ENCODE measurements around the gene CCDC28A. TPM values are rescaled to one million over a fixed set of nuclear protein-coding genes. Genes with fewer than 3 reads are reported as not detected.
A peak's percentile ranks its signal among the peaks of the same experiment; 100 is the strongest.

The CCDC28A gene
- total RNA-seq (2022), result 9.8 and 12.1 TPM in 2 replicates
- Bru-seq, nascent RNA, result percentile 51 among the genes with signal in this experiment
- percentile 55 among the genes with signal in this experiment for BruChase-seq, experiment 1, labeled RNA remaining after a 6-hour chase
- BruChase-seq, experiment 2, labeled RNA remaining after a 2-hour chase, result percentile 50 among the genes with signal in this experiment
- long read RNA-seq, transcript CCDC28A-202 (6 exons, 1,505 nt), result major isoform, 27 of 33 reads
- long read RNA-seq, partial matches to known transcripts, result 3 of 33 reads
- long read RNA-seq, other reads (novel, unspliced or antisense), result 3 of 33 reads

- TSS peak; percentile 65 for BruUV-seq (replicated peaks)
- CTCF ChIA-PET, result interaction anchor here (0.7 kb wide), 1 partner anchor 1436 kb away, joined by 4 read pairs; no protein-coding TSS in a partner anchor
- DNase-seq, result peak; percentile 82
- Mint-ChIP-seq H3K9me3 (ENCODE audit: low read depth, unreplicated experiment) (no peaks in the 10 kb centered on the region), H3K4me3 (ENCODE audit: low read depth, unreplicated experiment) (peak within 1 kb of the TSS; percentile 95), H3K36me3 (ENCODE audit: insufficient read depth, unreplicated experiment) (peaks cover 12% of the 10 kb centered on the region), H3K27me3 (ENCODE audit: unreplicated experiment) (no peaks in the 10 kb centered on the region), H3K27ac (ENCODE audit: unreplicated experiment) (peak within 1 kb of the TSS; percentile 99), H3K4me1 (ENCODE audit: low read depth, unreplicated experiment) (no peaks in the 10 kb centered on the region)
- intact Hi-C loops (cut with micrococcal nuclease; ENCODE audit: unreplicated experiment), result loop anchor here (10.0 kb wide), 1 partner anchor 349 kb away; no protein-coding TSS in a partner anchor
- TF ChIP-seq CTCF (IDR thresholded peaks at IDR 0.05; ENCODE audit: unreplicated experiment), result no peak
Observed at GRCh38 chr6:138773177-138774091, at the start of gene CCDC28A. CCDC28A (plus strand) TSS chr6:138773769; CDS start chr6:138776121, 2,352 bp downstream.

- BruUV-seq (replicated peaks), result no TSS peak
- Mint-ChIP-seq H3K4me1 (ENCODE audit: low read depth, unreplicated experiment) (no peaks in the 10 kb centered on the region), H3K36me3 (ENCODE audit: insufficient read depth, unreplicated experiment) (no peaks in the 10 kb centered on the region), H3K9me3 (ENCODE audit: low read depth, unreplicated experiment) (no peaks in the 10 kb centered on the region), H3K4me3 (ENCODE audit: low read depth, unreplicated experiment) (no peak overlapping the region), H3K27ac (ENCODE audit: unreplicated experiment) (peak overlapping the region; percentile 14), H3K27me3 (ENCODE audit: unreplicated experiment) (no peaks in the 10 kb centered on the region)
- CTCF ChIA-PET, result interaction anchor here (0.7 kb wide), 1 partner anchor 63 kb away, joined by 3 read pairs; no protein-coding TSS in a partner anchor
- TF ChIP-seq CTCF (IDR thresholded peaks at IDR 0.05; ENCODE audit: unreplicated experiment), result no peak
- intact Hi-C loops (cut with micrococcal nuclease; ENCODE audit: unreplicated experiment), result no loop called here
- peak; percentile 13 for DNase-seq
Observed at GRCh38 chr6:138724015-138724414, 49.6 kb upstream of the CCDC28A start.

GRCh38 chr6:138726066-138726756 lies 47.4 kb upstream of the CCDC28A start:
- no peaks in the 10 kb centered on the region for H3K27me3 Mint-ChIP-seq (ENCODE audit: unreplicated experiment)
- TF ChIP-seq CTCF (IDR thresholded peaks at IDR 0.05; ENCODE audit: unreplicated experiment), result no peak
- no TSS peak for BruUV-seq (replicated peaks)
- intact Hi-C loops (cut with micrococcal nuclease; ENCODE audit: unreplicated experiment), result no loop called here
- DNase-seq, result no peak
- H3K27ac Mint-ChIP-seq (ENCODE audit: unreplicated experiment), result no peak overlapping the region
- no peaks in the 10 kb centered on the region for H3K9me3 Mint-ChIP-seq (ENCODE audit: low read depth, unreplicated experiment)
- CTCF ChIA-PET, result interaction anchor here (0.6 kb wide), 1 partner anchor 997 kb away, joined by 3 read pairs; no protein-coding TSS in a partner anchor
- H3K4me1 Mint-ChIP-seq (ENCODE audit: low read depth, unreplicated experiment), result no peaks in the 10 kb centered on the region
- no peaks in the 10 kb centered on the region for H3K36me3 Mint-ChIP-seq (ENCODE audit: insufficient read depth, unreplicated experiment)
- H3K4me3 Mint-ChIP-seq (ENCODE audit: low read depth, unreplicated experiment), result no peak overlapping the region

- Mint-ChIP-seq H3K4me1 (ENCODE audit: low read depth, unreplicated experiment) (no peaks in the 10 kb centered on the region), H3K27ac (ENCODE audit: unreplicated experiment) (no peak overlapping the region), H3K9me3 (ENCODE audit: low read depth, unreplicated experiment) (no peaks in the 10 kb centered on the region), H3K4me3 (ENCODE audit: low read depth, unreplicated experiment) (no peak overlapping the region), H3K27me3 (ENCODE audit: unreplicated experiment) (no peaks in the 10 kb centered on the region), H3K36me3 (ENCODE audit: insufficient read depth, unreplicated experiment) (no peaks in the 10 kb centered on the region)
- CTCF ChIA-PET, result no interaction called here
- DNase-seq, result no peak
- no TSS peak for BruUV-seq (replicated peaks)
- intact Hi-C loops (cut with micrococcal nuclease; ENCODE audit: unreplicated experiment), result no loop called here
- TF ChIP-seq CTCF (IDR thresholded peaks at IDR 0.05; ENCODE audit: unreplicated experiment), result no peak
Observed at GRCh38 chr6:138726757-138727097, 46.8 kb upstream of the CCDC28A start.
